Pons (tissue), 1 donor: Measurements from ENCODE around the gene AQP10.
"Not testable (repeated sequence)": the region's sequence is repeated elsewhere in the genome, so short reads cannot be mapped to it uniquely, and the experiment has no call there.

ENCODE experiments used
- DNase-seq: peaks from one replicate; pipeline ENCODE4 v3.0.0-alpha.2; 2016; ENCODE audit warnings: low spot score

AQP10 gene

DNA sequence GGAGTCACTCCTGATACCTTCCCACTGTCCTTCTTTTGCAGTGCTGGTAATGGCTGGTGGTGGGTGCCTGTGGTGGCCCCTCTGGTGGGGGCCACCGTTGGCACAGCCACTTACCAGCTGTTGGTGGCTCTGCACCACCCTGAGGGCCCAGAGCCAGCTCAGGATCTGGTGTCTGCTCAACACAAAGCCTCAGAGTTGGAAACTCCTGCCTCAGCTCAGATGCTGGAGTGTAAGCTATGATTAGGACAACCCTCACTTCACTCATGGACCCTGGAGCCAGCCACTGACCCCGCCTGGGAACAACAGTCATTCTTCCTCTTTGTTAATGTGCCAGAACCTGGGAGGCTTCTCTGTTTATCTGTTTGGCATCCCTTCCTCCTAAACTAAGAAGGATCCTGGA, 3.3 kb downstream of the AQP10 start:
- DNase-seq: no peak

DNA sequence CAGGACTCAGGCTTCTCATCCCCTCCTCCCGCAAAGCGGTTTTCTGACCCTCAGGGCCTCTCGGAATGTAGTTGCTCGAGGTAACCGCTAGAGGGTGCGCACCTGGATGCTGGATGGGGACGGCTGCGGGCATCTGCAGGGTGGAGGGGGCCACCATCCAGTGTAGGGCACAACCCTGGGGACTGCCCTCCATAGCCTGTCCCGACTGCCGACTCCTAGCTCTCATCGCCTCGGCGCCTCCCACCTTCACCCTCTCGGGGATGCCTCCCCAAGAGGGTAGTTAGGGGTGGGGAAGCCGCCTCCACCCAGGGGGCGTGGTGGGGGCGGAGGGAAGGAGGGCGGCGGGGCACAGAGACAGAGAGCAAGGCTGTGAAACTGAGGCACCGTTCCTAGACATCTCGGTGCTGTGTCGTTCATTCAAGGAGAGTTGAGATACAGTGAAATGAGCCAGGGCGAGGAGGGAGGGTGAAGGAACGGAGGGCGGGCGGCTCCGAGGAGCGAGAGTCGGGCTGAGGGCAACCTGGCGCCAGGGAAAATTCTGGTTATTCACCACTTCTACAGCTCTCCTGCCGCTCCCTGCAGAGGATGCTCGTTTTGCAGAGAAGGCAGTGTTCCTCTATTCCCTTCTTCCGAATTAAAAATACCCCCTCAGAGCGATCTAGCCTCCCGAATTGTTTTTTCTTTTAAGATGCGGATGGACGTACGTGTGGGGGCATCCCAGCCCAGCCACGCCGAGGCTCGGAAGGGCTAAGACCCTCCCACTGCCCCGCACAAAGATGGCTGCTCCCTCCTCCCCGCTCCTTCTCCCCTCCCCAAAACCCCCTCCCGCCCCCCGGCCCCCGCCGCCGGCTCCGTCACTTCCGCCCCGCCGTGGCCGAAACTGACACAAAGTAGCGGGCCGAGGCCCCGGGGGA, 4.0 kb downstream of the AQP10 start, which contains the start of gene ATP8B2:
Gene ATP8B2 (plus strand): TSS at position 857 of the 914 bp plus-strand sequence. CDS start 2,617 bp downstream, outside the sequence.
- peak; percentile 67 for DNase-seq

- DNase-seq: peak; percentile 61
Observed at GRCh38 chr1:154325583-154326545, 5.0 kb downstream of the AQP10 start.

DNA sequence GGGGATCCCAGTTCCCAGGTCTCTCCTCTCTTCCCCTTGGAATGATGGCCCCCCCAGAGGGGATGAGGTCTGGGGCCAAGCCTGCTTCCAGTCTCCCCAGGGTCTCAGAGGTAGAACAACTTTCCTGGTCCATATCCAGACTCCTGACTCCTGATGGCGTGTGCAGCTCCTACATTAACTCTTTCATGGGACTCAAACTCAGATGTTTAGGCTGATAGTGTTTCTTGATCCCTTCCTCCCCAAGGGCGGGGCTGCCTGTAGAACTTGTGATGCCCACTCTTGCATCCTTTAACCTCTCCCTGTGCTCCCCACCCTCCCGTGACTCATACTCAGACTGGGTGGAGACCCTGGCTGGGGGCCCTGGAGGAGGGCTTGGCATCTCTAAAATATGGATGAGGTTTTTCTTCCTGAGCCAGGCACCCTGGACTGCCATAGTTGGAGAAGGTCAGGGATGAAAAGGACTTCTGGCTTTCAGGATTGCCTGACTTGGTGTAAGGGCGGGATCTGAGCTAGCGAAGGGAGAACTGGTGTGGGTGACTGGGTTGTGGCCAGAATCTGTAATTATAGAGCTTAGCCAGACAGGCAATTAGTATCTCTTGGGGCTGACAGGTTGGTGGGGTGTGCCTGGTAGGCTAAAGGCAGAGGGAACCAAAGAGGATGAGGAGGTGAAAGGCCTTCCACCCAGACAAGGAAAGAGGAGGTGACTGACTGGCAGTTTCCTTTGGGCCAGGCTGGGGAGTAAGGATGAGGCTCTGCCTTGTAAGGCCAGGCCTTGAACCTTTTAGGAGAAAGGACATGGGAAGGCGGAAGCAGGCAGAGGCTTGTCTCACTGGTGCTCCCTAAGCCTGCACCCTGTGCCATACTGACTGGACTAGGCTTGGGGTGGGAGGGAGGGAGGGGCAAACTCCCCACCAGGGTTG, 5.9 kb downstream of the AQP10 start:
- DNase-seq: no peak

DNA sequence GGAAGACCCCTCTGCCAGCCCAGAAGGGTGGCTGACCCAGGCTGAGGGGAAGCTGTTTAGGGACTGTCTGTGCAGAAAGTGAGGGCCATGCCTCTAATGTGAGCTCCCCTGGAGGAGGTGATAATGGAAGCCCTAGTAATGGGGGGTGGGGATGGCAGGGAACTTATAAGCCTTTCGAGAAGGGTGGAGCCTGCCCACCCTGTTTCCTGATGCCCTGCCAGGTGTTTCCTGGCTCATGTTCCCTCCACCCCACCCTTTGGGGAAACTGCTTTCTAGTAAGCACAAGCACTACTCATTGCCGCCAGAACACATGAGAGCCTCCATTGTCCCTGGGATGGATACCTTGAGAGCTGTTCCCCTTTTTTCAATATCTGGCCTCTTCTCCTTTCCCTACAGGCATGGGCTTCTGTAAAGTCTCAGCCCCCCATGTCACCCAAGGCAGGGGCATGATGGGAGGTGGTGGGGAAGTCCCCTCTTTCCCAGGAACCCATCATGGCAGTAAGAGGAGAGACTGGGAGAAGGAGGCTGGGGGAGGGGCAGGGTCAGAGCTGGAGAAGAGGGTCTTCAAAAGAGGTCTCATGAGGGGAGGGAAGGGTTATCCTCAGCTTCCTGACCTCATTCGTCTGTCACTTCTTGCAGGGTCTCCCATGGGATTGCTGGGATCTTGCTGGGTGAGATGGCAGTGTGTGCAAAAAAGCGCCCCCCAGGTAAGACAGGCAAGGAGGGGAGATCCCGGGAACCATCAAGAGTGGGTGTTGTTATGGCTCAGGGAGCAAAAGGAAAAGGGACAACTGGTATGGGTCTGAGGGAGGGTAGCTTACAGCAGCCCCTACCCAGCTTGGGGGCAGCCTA, 6.8 kb downstream of the AQP10 start:
- no peak for DNase-seq

- DNase-seq: peak; percentile 41
Observed at GRCh38 chr1:154328318-154329151, 7.6 kb downstream of the AQP10 start.

GRCh38 chr1:154329152-154329521, 8.2 kb downstream of the AQP10 start:
- DNase-seq: no peak

DNA sequence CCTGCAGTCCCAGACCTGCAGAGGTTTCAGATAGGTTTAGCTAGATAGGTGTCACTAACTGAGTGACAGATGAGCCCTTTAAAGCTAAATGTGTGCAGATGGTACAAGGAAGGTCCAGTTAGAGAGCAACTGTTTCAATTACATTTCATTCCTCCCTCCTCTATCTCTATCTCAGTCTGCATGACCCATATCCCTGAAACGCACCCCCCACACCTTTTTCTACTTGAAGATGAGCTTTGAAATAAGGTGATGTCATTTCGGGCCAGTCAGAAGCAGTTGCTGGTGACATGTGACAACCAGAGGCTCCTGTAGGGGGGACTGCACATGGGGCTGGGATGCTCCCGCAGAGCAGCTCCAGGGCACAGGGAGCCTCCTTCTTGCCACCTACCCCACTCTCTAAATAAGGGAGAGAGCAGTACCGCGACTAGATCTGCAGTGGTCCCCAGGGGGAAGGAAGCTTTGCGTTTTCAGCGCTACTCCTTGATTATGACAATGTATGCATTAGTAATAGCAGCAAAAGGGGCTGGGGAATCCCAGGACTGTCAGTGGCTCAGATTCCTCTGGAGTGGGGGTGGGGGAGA, 8.7 kb downstream of the AQP10 start:
- DNase-seq: peak; percentile 20

GRCh38 chr1:154330669-154331068, 9.8 kb downstream of the AQP10 start:
- no peak for DNase-seq

- DNase-seq: no peak
Observed at GRCh38 chr1:154334079-154335024, 13.5 kb downstream of the AQP10 start.

DNA sequence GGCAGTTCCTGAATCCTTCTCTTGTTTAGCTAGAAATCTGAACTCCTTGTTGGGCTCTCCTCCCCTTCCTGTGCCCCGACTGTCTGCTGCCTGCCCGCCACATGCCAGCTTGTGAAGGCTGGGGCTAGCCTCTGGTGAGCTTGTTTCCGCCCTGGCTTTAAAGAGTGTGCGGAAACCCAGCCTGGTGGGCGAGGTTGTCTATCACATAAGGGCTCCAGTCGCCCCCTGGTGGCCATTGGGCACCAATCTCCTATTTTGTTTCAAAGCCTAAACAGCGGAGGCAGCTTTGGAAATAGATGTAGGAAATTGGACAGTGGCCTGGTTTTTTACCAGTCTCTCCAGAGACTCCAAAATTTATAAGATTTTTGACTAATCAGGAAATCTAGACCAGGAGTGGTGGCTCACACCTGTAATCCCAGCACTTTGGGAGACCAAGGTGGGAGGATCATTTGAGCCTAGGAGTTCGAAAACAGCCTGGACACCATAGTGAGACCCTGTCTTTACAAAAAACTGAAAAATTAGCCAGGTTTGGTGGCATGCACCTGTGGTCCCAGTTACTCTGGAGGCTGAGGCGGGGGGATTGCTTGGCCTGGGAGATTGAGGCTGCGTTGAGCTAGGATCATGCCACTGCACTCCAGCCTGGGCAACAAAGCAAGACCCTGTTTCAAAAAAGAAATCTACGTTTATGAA, 14.3 kb downstream of the AQP10 start:
- DNase-seq: peak; percentile 74

DNA sequence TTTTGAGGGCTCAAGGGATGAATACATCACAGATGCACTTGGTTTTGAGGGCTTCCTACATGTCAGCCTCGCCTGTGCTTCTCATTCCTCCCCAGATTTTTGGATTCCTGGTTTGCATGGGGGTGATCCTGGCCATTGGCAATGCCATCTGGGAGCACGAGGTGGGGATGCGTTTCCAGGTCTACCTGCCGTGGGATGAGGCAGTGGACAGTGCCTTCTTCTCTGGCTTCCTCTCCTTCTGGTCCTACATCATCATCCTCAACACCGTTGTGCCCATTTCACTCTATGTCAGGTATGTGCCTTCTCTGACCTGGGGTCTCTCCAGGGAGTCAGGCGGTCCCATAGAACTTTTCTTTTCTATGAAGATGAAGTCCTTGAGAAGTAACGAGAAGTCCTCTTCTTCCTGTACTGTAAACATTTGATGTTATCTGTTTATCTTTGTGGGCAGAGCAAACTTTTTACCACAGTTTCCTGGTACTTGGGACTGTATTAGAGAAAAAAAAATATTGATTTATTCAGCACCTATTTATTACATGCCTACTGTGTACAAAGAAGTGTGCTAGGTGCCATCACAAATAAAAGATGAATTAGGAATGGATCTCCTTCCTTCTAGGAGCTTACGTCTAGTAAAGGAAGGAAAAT, 16.5 kb downstream of the AQP10 start:
- DNase-seq: no peak

DNA sequence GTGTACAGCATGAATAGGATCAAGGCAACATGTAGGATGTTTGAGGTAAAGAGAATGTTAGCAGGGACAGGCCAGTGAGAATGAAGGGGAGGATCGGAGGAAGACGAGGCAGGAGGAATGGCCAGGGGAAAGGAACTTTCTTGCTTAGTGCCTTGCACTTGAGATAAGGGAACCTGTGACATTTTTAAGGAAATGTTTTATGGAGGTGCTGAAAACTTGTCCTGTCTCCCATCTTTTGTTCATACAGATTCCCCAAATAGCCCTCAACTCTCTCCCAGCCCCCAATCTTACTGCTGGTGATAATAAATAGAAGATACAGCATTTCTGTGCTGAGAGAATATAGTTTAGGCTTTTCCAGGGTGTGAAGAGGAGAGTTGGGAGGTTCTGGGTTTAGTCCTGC, 18.0 kb downstream of the AQP10 start:
- DNase-seq: no peak

DNA sequence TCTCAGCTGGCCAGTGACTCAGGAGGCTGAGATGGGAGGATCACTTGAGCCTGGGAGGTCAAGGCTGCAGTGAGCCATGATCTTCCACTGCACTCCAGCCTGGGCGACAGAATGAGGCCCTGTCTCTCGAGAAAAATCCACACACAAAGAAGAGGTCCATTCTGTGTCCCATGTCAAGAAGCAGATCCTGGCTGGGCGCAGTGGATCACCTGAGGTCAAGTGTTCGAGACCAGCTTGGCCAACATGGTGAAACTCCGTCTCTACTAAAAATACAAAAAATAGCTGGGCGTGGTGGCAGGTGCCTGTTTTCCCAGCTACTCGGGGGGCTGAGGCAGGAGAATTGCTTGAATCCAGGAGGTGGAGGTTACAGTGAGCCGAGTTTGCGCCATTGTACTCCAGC, 20.5 kb downstream of the AQP10 start:
- DNase-seq: not testable (repeated sequence)

- DNase-seq: no peak
Observed at GRCh38 chr1:154342132-154342531, 21.2 kb downstream of the AQP10 start.

- no peak for DNase-seq
Observed at GRCh38 chr1:154342836-154343472, 22.1 kb downstream of the AQP10 start.
